HG03045 (cell line): Measurements from ENCODE around the gene SDHAF1.
"Not testable (repeated sequence)": the region's sequence is repeated elsewhere in the genome, so short reads cannot be mapped to it uniquely, and the experiment has no call there.

Source experiments
- ATAC-seq: cut with Tn5 transposase; IDR thresholded peaks from one replicate; pipeline ENCODE4 v1.9.1; 2021; ENCODE audit warnings: mild to moderate bottlenecking, moderate library complexity; ENCODE audit not compliant: unreplicated experiment

The SDHAF1 gene

DNA sequence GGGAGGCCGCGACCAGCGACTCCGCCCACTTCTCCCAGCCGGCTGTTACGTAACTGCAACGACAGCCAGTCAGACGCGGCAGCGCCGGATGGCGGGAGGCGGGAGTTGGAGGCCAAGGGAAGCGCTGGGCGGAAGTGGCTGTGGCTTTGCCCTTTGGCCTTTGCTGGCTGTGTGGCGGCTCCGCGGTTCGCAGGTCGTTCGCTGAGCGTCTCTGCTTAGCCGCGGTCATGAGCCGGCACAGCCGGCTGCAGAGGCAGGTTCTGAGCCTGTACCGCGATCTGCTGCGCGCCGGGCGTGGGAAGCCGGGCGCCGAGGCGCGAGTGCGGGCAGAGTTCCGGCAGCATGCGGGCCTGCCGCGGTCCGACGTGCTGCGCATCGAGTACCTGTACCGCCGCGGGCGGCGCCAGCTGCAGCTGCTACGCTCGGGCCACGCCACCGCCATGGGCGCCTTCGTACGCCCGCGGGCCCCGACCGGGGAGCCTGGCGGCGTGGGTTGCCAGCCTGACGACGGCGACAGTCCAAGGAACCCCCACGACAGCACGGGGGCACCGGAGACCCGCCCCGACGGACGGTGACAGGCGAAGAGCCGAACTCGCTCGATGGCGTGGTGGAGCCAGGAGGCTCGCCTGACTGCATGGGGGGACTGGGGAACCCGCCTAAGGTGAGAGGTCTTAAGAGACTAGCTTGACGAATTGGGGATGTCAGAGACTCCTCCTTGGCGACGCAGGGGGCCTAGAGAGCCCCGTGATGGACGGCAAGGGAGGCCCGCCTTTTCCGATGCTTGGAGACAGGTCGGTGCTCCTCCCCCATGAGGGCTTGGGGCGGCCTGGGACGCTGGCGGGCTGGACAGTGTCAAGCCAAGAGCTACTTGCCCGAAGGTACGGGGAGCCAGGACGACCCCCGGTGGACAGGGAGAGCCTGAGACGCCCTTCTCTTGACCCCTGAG is at the start of gene SDHAF1:
Gene SDHAF1 (plus strand): TSS at position 141 of the 946 bp plus-strand sequence. CDS start 87 bp downstream, at position 228.
- ATAC-seq = peak; percentile 78

DNA sequence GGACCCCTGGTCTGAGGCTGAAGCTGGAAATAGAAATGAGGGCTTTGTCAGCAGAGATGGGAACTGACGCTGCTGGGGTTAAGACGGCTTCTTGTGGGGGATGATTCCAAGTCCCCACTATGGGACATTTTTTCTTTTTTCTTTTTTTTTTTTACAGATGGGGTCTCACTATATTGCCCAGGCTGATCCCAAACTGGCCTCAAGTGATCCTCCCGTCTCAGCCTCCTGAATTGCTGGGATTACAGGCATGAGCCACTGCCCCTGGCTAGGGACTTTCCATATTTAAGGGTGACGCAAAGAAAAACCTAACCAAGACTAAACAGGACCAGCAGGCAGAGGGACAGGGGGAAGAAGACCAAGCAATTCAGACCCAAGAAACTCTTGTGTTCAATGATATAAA is 48.8 kb upstream of the SDHAF1 start:
- no peak for ATAC-seq

DNA sequence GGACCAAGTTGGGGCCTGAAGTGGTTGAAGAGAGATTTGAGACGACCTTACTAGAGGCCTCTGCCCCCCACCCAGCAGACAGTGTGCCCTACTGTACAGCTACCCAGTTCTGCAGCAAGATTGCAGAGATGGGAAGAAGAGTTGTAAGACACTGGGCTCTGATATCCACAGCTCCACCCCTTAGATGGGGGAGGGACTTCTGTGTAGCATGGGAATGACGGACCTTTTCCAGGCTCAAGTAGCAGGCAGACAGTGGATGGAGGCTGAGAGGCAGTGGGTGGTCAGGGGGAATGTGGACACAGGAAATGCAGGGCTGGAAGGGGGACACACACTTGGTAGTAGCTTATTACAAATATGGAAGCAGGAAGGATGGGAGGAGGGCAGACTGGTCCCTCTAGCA is 45.9 kb upstream of the SDHAF1 start:
- no peak for ATAC-seq

DNA sequence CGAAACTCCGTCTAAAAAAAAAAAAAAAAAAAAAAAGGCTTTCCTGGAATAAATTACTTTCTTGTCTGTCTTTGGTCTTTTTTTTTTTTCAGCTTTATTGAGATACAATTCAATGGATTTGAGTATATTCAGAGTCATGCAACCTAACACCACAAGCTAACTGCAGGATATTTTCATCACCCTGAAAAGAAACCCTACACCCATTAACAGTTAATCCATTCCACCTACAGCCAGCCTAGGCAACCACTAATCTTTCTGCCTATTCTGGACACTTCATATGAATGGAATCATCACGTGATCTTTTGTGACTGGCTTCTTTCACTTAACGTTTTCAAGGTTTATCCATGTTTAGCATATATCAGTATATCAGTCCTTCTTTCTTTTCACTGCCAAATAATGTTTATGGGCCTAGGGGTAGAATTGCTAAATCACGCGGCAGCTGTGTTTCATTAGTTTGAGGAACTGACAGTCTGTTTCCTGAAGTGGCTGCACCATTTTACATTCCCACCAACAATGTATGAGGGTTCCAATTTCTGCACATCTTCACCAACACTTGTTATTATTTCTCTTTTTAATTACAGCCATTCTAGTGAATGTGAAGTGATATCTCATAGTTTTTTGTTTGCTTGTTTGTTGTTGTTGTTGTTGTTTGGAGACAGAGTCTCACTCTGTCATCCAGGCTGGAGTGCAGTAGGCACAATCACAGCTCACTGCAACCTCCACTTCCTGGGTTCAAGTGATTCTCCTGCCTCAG is 38.9 kb upstream of the SDHAF1 start:
- ATAC-seq = no peak

DNA sequence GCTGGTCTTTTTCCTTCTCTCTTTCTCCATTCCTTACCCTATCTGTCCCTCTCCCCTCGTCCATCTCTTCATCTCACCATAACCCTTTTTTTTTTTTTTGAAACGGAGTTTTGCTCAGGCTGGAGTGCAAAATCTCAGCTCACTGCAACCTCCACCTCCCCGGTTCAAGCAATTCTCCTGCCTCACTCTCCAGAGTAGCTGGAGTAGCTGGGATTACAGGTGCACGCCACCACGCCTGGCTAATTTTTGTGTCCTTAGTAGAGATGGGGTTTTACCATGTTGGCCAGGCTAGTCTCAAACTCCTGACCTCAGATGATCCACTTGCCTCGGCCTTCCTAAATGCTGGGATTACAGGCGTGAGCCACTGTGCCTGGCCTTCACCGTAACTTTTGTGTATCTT is 37.6 kb upstream of the SDHAF1 start:
- not testable (repeated sequence) for ATAC-seq

GRCh38 chr19:35958660-35959039 is 36.3 kb upstream of the SDHAF1 start:
- ATAC-seq = no peak

GRCh38 chr19:35959040-35959967 is 35.7 kb upstream of the SDHAF1 start:
- no peak for ATAC-seq

DNA sequence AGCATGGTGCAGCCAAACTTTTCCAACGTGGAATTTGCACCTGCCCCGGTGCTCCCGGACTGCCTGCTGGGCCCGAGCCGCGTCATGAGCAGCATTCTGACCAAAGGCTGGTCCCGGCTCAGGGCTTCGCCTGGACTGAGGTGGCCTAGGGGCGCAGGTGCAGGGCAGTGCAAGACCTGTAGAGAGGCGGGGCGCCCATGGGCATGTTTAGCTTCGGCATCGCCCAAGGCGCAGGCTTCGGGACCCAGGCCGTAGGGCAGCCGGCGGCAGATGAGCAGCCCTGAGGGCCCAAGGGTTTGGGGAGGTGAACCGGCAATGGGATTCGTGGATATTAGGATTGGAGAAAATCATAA is 35.0 kb upstream of the SDHAF1 start:
- no peak for ATAC-seq

DNA sequence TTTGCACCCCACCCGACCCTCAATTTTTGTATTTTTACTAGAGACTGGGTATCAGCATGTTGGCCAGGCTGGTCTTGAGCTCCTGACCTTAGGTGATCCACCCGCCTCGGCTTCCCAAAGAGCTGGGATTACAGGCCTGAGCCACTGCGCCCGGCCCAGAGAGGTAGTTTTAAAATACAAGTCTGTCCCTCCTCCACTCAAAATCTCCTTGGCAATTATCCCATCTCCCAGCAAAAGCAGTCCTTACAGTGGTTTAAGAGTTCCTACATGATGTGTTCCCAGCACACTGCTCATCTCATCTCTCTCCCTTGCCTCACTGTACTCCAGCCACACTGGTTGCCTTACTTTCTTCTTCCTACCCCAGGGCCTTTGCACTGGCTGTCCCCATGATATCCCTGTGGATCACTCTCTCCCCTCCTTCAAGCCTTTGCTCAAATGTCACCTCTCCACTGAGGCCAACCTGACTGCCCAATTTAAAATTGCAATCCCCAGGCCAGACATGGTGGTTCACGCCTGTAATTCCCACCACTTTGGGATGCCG is 34.5 kb upstream of the SDHAF1 start:
- ATAC-seq = no peak

GRCh38 chr19:35963514-35963913 is 31.5 kb upstream of the SDHAF1 start:
- no peak for ATAC-seq

DNA sequence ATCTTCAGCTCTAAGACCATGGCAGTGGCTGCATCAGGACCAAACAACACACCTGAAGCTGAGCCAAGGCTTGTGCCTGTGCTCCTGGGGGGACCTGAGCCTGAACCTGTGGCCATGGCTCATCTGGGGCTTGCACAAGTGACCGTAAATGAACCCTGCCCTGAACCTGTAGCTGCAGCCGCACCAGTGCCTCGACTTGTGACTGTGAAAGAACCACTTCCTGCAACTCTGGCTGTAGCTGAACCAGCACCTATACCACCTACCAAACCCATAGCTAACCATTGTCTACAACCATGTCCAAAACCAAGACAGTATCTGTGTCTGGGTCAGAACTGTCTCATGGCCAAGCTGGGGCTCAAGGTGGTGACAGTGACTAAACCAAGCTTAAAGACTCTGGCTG is 28.2 kb upstream of the SDHAF1 start:
- no peak for ATAC-seq

DNA sequence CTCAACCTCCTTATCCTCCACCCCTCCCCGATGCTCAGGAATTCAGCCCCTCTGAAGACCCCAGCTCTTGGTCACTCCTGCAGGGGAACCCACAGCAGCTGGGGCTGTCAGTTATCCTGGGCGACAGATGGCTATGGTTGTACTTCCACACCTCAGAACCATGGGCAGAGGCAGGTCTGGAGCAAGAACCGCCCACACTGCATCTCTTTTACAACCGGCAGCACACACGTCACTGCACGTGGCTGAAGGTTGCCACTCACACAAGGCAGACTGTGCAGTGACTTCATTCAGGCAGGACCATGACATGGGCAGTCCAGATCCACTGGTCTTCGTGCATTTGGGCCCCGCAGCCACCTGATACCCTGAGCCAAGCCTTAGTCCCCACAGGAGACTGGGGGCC is 21.5 kb upstream of the SDHAF1 start:
- ATAC-seq = no peak

GRCh38 chr19:35975608-35976214 is 19.3 kb upstream of the SDHAF1 start:
- ATAC-seq = no peak

GRCh38 chr19:35977446-35978222 is 17.4 kb upstream of the SDHAF1 start:
- ATAC-seq = no peak

DNA sequence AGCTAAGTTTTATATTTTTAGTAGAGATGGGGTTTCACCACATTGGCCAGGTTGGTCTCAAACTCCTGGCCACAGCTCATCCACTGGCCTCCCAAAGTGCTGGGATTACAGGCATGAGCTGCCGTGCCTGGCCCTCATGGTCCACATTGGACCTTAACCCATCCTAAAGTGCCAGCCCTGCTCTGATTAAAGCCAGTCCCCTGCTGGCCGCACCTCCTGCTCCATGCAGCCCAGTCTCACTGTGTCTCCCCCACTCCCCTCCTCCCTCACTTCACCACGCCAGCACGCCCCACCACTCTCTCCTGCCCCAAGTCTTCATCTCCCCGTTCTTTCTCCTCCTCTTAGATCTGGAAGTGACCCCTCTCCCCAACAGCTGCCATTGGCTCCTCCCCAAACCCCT is 16.7 kb upstream of the SDHAF1 start:
- ATAC-seq = no peak

DNA sequence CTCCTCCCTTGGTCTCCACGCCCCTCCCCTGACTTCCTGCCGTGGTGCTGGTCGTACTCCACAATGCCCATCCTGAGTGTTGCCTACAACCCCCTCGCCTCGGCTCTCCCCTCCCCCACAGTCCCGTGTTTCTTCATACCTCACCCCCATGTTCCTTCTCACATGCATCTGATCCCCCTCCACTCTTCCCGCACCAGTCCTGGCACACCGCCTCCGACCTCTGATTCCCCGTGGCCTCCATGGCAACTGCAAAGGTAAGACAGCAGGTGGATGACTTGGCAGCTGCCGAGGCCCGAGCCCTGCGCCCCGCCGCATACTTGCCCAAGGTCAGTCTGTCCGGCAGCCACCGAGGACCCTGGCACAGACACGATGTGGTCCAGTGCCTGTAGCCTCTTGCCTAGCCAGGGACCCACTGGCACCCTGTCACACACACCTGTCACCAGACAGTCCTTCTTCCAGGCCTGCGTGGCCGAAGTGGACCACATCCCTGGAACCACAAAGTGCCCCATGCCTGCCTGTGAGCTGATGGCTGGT is 16.1 kb upstream of the SDHAF1 start:
- ATAC-seq = no peak

DNA sequence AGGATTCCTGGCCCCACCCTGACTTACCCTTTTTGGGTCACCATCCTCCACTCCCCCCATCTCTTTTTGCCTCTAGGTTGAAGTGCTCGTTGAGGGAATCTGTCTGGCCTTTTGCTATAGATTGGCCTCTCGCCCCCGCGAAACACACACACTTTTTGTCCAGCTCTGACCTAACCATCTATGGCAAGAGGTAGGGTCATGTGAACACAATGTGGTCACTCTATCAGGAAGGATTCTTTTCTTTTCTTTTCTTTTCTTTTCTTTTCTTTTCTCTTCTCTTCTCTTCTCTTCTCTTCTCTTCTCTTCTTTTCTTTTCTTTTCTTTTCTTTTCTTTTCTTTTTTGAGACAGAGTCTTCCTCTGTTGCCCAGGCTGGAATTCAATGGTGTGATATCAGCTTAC is 14.0 kb upstream of the SDHAF1 start:
- not testable (repeated sequence) for ATAC-seq

- no peak for ATAC-seq
Observed at GRCh38 chr19:35983177-35983576, 11.8 kb upstream of the SDHAF1 start.

- no peak for ATAC-seq
Observed at GRCh38 chr19:35986111-35986510, 8.9 kb upstream of the SDHAF1 start.
